Spleen (tissue), 7 donors: ENCODE data around the gene FDXACB1.

Experiments used
- CTCF ChIP-seq, 11 experiments: fragments of 200-600 bp in 7 of 11; fragments of 450-650 bp in 4 of 11; sonication (generic) in 4 of 11; IDR thresholded peaks in 8 of 11; conservative IDR thresholded peaks in 3 of 11; 1 replicate in 7 of 11; 2 replicates in 4 of 11; pipeline versions ENCODE4 v1.4.0 to v1.8.0; 2016 to 2021; ENCODE audit warnings: antibody characterized with exemption in 11 of 11, inconsistent platforms in 4 of 11, mild to moderate bottlenecking in 1 of 11
- POLR2AphosphoS5 ChIP-seq, 3 donors: sonication (generic); formaldehyde crosslinking; IDR thresholded peaks; one replicate each; pipeline ENCODE4 v1.5.1; 2017; ENCODE audit warnings: antibody characterized with exemption in 3 of 3
- donor health status: DM: no; HTN: no; CAD: no; lungs with moderate emphysema.
- donor health status: DM: no; HTN: no; CAD: no.
- donor health status: DM: no; HTN: no; CAD: no.

- no peak for TF ChIP-seq CTCF (IDR thresholded peaks at IDR 0.05 in 8 of 11, conservative IDR thresholded peaks at IDR 0.05 in 3 of 11)
- TF ChIP-seq POLR2AphosphoS5 (IDR thresholded peaks at IDR 0.05): no peak
Measured at GRCh38 chr11:111871693-111872161, 7.2 kb downstream of the FDXACB1 start.
